HL-60/S4 treated with phorbol 12-myristate 13-acetate at 8.2 ng/mL for 4 days and 3 days (cell line): ENCODE results near the gene CHML.

Source experiments
- in situ Hi-C: fragments of 300-500 bp; cut with MboI; formaldehyde crosslinking; loops from 2 replicates; pipeline ENCODE4 v1.15.0; 2022; ENCODE audit warnings: low sequenced_read_pairs

CHML gene

GRCh38 chr1:241593186-241593585 is 47.0 kb downstream of the CHML start:
- in situ Hi-C loops: no loop called here

- in situ Hi-C loops: no loop called here
Measured at GRCh38 chr1:241592273-241592958, 47.8 kb downstream of the CHML start.

- in situ Hi-C loops: no loop called here
Measured at GRCh38 chr1:241591736-241592135, 48.4 kb downstream of the CHML start.

- in situ Hi-C loops: no loop called here
Measured at GRCh38 chr1:241591317-241591716, 48.9 kb downstream of the CHML start.

- in situ Hi-C loops: no loop called here
Measured at GRCh38 chr1:241590719-241591118, 49.5 kb downstream of the CHML start.
